ENCODE results near the gene ITK. TPM values are rescaled to one million over a fixed set of nuclear protein-coding genes. Genes with fewer than 3 reads are reported as not detected.

Gene ITK
- total and polyA plus RNA-seq, 2 of the 8 experiments (the other 6 are each of a cell fraction or from before 2014, with no cell fraction given), result 0.05 TPM; not detected in 1

DNA sequence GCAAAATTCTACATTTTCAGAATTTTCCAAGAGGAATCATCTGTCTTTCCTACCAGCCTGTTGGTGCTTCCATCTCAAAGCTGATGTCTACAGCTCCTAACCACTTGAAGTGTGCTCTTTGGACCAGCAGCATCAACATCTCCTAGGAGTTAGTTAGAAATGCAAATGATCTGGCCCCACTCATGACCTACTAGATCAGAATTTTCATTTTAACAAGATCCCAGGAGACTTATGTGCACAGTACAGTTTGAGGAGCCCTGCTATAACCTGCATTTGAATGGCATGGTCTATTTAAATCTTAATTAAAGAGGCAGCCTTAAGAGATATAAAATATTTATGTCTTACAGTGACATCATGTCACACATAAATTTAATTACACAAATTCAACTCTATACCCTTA, 33.8 kb downstream of the ITK start (continued):
- TF ChIP-seq JUND (IDR thresholded peaks at IDR 0.05; ENCODE audit: low read length) (no peak), TAF7 (optimal IDR thresholded peaks at IDR 0.05; ENCODE audit: borderline replicate concordance, low read depth, low read length) (no peak), SRF (IDR thresholded peaks at IDR 0.05; ENCODE audit: low read depth, low read length) (no peak), POLR2A (IDR thresholded peaks at IDR 0.05; ENCODE audit: control extremely low read depth in 1 of 2, low read depth in 2 of 2, low read length in 2 of 2) (no peak), SIRT6 (IDR thresholded peaks at IDR 0.05; ENCODE audit: low read length) (no peak), SIN3A (conservative IDR thresholded peaks at IDR 0.05 in 1 of 2, IDR thresholded peaks at IDR 0.05 in 1 of 2; ENCODE audit: low read depth in 1 of 2, low read length in 2 of 2) (no peak), PHF8 (conservative IDR thresholded peaks at IDR 0.05; ENCODE audit: low read depth, low read length) (no peak)

Measured in H1 (cell line).